Hematopoietic multipotent progenitor cell treated with erythropoietin and hydrocortisone succinate and interleukin-3 and kit ligand, for 15 days (in vitro differentiated cells): Measurements from ENCODE around the gene GLT1D1.

Experiments used
- DNase-seq: peaks from one replicate; pipeline ENCODE4 v3.0.0-alpha.2; 2015; ENCODE audit warnings: low spot score

The GLT1D1 gene

GRCh38 chr12:128968668-128969067, 115.4 kb downstream of the GLT1D1 start:
- DNase-seq: no peak

GRCh38 chr12:128969480-128970055, 116.3 kb downstream of the GLT1D1 start:
- no peak for DNase-seq

- DNase-seq: no peak
Observed at GRCh38 chr12:128970110-128970509, 116.8 kb downstream of the GLT1D1 start.

- no peak for DNase-seq
Observed at GRCh38 chr12:128970941-128971340, 117.7 kb downstream of the GLT1D1 start.

GRCh38 chr12:128971802-128972201, 118.5 kb downstream of the GLT1D1 start:
- no peak for DNase-seq

GRCh38 chr12:128973883-128974681, 120.8 kb downstream of the GLT1D1 start:
- DNase-seq: no peak

GRCh38 chr12:128974881-128975280, 121.6 kb downstream of the GLT1D1 start:
- DNase-seq: no peak

- no peak for DNase-seq
Observed at GRCh38 chr12:128976120-128976738, 123.0 kb downstream of the GLT1D1 start.

GRCh38 chr12:128977441-128977840, 124.2 kb downstream of the GLT1D1 start:
- DNase-seq: no peak

- no peak for DNase-seq
Observed at GRCh38 chr12:128978067-128978466, 124.8 kb downstream of the GLT1D1 start.

- DNase-seq: no peak
Observed at GRCh38 chr12:128980623-128981022, 127.3 kb downstream of the GLT1D1 start.

- DNase-seq: no peak
Observed at GRCh38 chr12:128981971-128982533, 128.8 kb downstream of the GLT1D1 start.

GRCh38 chr12:128982933-128983332, 129.7 kb downstream of the GLT1D1 start:
- no peak for DNase-seq

- DNase-seq: no peak
Observed at GRCh38 chr12:128983371-128983770, 130.1 kb downstream of the GLT1D1 start.

GRCh38 chr12:128986957-128987356, 133.7 kb downstream of the GLT1D1 start:
- DNase-seq: no peak

- DNase-seq: no peak
Observed at GRCh38 chr12:128989287-128989686, 136.0 kb downstream of the GLT1D1 start.

GRCh38 chr12:128991716-128992115, 138.4 kb downstream of the GLT1D1 start:
- no peak for DNase-seq

GRCh38 chr12:128992116-128992515, 138.8 kb downstream of the GLT1D1 start:
- no peak for DNase-seq

- DNase-seq: no peak
Observed at GRCh38 chr12:128992550-128992949, 139.3 kb downstream of the GLT1D1 start.

GRCh38 chr12:128994856-128995255, 141.6 kb downstream of the GLT1D1 start:
- DNase-seq: no peak

- no peak for DNase-seq
Observed at GRCh38 chr12:128995619-128996018, 142.3 kb downstream of the GLT1D1 start.

- DNase-seq: no peak
Observed at GRCh38 chr12:129001826-129002225, 148.5 kb downstream of the GLT1D1 start.

- no peak for DNase-seq
Observed at GRCh38 chr12:129002427-129002826, 149.1 kb downstream of the GLT1D1 start.
